ENCODE data around the gene PITPNM3. TPM values are rescaled to one million over a fixed set of nuclear protein-coding genes. Genes with fewer than 3 reads are reported as not detected.

Gene PITPNM3
- total and polyA plus RNA-seq, 10 donors = 5.4 to 215 (median 125) TPM

DNA sequence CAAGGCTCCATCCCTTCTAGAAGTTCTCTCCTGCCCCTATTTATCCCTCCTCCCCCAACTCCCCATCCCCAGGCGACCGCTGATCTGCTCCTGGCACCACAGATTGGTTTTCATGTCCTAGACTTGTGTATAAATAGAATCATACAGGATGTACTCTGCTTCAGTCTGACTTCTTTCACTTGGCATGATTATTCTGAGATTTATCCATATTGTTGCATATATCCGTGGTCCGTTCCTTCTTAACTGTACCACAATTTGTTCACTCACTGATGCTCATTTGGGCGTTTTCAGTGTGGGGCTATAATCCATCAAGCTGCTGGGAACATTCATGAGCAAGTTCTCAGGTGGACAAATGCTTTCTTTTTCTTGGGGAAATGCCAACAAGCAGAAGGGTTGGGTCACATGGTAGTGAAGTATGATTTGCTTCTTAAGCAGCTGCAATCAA, 23.9 kb downstream of the PITPNM3 start:
- Histone ChIP-seq H3K4me3 (no peak overlapping the region), H3K27ac (no peak overlapping the region), H3K4me1 (peaks cover 0 to 64% (median 8%) of the 10 kb centered on the region in 6 donors), H3K9me3 (no peaks in the 10 kb centered on the region), H3K36me3 (peaks cover 0 to 89% (median 7%) of the 10 kb centered on the region in 6 donors), H3K27me3 (replicated peaks in 1 of 7) (no peaks in the 10 kb centered on the region)
- no peak for DNase-seq
- TF ChIP-seq POLR2AphosphoS5 (IDR thresholded peaks at IDR 0.05) (no peak), POLR2A (IDR thresholded peaks at IDR 0.05) (no peak)
- TF ChIP-seq, protein P1, sequence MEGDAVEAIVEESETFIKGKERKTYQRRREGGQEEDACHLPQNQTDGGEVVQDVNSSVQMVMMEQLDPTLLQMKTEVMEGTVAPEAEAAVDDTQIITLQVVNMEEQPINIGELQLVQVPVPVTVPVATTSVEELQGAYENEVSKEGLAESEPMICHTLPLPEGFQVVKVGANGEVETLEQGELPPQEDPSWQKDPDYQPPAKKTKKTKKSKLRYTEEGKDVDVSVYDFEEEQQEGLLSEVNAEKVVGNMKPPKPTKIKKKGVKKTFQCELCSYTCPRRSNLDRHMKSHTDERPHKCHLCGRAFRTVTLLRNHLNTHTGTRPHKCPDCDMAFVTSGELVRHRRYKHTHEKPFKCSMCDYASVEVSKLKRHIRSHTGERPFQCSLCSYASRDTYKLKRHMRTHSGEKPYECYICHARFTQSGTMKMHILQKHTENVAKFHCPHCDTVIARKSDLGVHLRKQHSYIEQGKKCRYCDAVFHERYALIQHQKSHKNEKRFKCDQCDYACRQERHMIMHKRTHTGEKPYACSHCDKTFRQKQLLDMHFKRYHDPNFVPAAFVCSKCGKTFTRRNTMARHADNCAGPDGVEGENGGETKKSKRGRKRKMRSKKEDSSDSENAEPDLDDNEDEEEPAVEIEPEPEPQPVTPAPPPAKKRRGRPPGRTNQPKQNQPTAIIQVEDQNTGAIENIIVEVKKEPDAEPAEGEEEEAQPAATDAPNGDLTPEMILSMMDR (IDR thresholded peaks at IDR 0.05 in 8 of 11, conservative IDR thresholded peaks at IDR 0.05 in 3 of 11) = no peak
- intact Hi-C loops (cut with DNase I; ENCODE audit: low total_unique reads) = no loop called here
- WGBS, 5 donors = 61 to 83% (median 67%) methylated on average over 5 of the region's 5 CpGs

DNA sequence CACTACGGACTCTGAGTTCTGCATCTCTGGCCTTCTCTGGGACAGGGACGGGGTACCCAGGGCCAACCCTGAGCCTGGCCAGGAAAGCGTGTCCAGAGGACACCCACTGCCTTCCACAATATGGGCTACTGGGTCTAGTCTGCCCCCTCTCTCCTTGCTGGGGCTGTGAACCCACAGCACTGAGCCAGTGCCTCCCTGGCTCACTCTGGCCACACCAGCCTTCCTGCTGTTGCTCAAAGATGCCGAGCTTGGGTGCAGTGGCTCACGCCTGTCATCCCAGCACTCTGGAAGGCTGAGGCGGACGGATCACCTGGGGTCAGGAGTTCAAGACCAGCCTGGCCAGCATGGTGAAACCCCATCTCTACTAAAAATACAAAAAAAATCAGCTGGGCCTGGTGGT, 24.8 kb downstream of the PITPNM3 start:
- peaks cover 0 to 58% (median 8%) of the 10 kb centered on the region in 6 donors for H3K4me1 ChIP-seq
- no peak for DNase-seq
- H3K36me3 ChIP-seq = peaks cover 0 to 84% (median 2%) of the 10 kb centered on the region in 6 donors
- 76 to 88% (median 86%) methylated on average over 6 to 7 of the region's 7 CpGs for WGBS, 5 donors
- no peaks in the 10 kb centered on the region for H3K9me3 ChIP-seq
- peak overlapping the region in 3 of 8 donors; percentile 2 to 56 (median 28) for H3K27ac ChIP-seq
- TF ChIP-seq POLR2AphosphoS5 (IDR thresholded peaks at IDR 0.05) = no peak
- TF ChIP-seq POLR2A (IDR thresholded peaks at IDR 0.05) = no peak
- H3K4me3 ChIP-seq = no peak overlapping the region
- no peaks in the 10 kb centered on the region for H3K27me3 ChIP-seq (replicated peaks in 1 of 7)
- intact Hi-C loops (cut with DNase I; ENCODE audit: low total_unique reads) = no loop called here

DNA sequence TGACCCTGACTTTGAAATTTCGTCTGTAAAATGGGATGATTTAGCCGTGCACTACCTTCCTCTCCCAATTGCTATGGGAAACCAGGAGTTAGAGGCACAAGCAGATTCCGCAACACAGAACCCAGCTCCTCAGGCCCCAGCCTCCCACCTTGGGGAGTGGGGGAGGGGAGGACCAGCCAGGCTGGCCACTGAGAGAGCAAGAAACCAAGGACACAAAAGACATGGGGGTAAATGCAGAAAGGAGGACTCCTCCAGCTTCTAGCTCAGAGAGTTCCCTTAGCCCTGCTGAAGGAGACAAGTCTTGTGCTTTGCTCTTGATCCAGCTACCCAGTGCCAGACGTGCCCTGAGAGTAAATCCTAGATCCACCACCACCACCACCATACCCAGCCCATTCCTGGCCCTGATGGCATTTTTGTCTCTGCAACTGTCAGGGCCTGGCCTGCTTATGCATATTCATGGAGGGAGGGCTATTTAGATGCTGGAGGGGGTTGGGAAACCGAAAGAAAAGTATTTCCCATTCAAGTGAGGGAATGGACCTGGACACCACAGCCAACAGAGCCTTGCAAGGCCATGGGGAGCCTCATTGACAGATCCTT, 25.9 kb downstream of the PITPNM3 start:
- peaks cover 0 to 46% (median 2%) of the 10 kb centered on the region in 6 donors for H3K4me1 ChIP-seq
- intact Hi-C loops (cut with DNase I; ENCODE audit: low total_unique reads) = no loop called here
- 70 to 88% (median 82%) methylated on average over 5 of the region's 5 CpGs for WGBS, 5 donors
- H3K4me3 ChIP-seq = no peak overlapping the region
- peaks cover 0 to 85% (median 0%) of the 10 kb centered on the region in 6 donors for H3K36me3 ChIP-seq
- peak overlapping the region in 2 of 8 donors; percentile 12 to 21 for H3K27ac ChIP-seq
- no peaks in the 10 kb centered on the region for H3K9me3 ChIP-seq
- H3K27me3 ChIP-seq (replicated peaks in 1 of 7) = no peaks in the 10 kb centered on the region
- TF ChIP-seq, protein P1 (IDR thresholded peaks at IDR 0.05 in 8 of 11, conservative IDR thresholded peaks at IDR 0.05 in 3 of 11) = no peak
- no peak for DNase-seq

DNA sequence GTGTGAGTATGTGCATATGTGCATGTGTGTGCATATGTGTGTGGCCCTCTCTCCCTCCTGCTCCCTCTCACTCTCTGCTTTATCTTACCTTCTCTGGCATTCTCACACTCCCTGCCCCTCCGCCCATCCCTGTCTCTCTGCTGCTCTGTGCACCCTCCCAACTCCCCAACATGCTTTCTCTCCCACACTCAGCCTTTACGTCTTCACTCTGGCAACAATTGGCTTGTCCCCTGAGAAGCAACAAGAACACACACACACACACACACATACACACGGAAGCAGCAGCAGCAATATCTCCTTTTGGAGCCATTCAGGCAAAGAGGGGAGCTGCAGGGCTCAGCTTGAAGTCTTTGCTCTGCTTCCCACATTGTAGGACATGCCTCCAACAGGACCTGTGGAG, 27.8 kb downstream of the PITPNM3 start:
- TF ChIP-seq POLR2AphosphoS5 (IDR thresholded peaks at IDR 0.05) (no peak), POLR2A (IDR thresholded peaks at IDR 0.05) (no peak)
- TF ChIP-seq, protein P1 (IDR thresholded peaks at IDR 0.05 in 8 of 11, conservative IDR thresholded peaks at IDR 0.05 in 3 of 11) = no peak
- peaks cover 0 to 36% (median 0%) of the 10 kb centered on the region in 6 donors for H3K4me1 ChIP-seq
- H3K27ac ChIP-seq = peak overlapping the region in 3 of 8 donors; percentile 3 to 8 (median 3)
- WGBS, 5 donors = 73 to 86% (median 80%) methylated on average over 3 of the region's 3 CpGs
- DNase-seq = no peak
- no peaks in the 10 kb centered on the region for H3K27me3 ChIP-seq (replicated peaks in 1 of 7)
- H3K4me3 ChIP-seq = no peak overlapping the region
- H3K9me3 ChIP-seq = no peaks in the 10 kb centered on the region
- intact Hi-C loops (cut with DNase I; ENCODE audit: low total_unique reads) = no loop called here
- peaks cover 0 to 87% (median 5%) of the 10 kb centered on the region in 6 donors for H3K36me3 ChIP-seq

Data from spleen (tissue), 11 donors.